Keratinocyte (primary cell): Measurements from ENCODE around the gene VASH2.

Experiments used
- EZH2 ChIP-seq: IDR thresholded peaks from one replicate; pipeline ENCODE4 v1.6.1; 2012; ENCODE audit warnings: inconsistent platforms, mild to moderate bottlenecking, low read length, moderate library complexity
- TF ChIP-seq, protein P1 (sequence below), 3 experiments: IDR thresholded peaks in 1 of 3; conservative IDR thresholded peaks in 1 of 3; optimal IDR thresholded peaks in 1 of 3; 2 replicates in 2 of 3; 3 replicates in 1 of 3; pipeline versions ENCODE3 to v1.5.1; 2011; ENCODE audit warnings: low read length in 3 of 3, mild to moderate bottlenecking in 3 of 3, moderate library complexity in 2 of 3, control low read depth in 1 of 3, inconsistent platforms in 1 of 3; ENCODE audit not compliant: insufficient read depth in 2 of 3; ENCODE audit errors: extremely low read depth in 1 of 3

DNA sequence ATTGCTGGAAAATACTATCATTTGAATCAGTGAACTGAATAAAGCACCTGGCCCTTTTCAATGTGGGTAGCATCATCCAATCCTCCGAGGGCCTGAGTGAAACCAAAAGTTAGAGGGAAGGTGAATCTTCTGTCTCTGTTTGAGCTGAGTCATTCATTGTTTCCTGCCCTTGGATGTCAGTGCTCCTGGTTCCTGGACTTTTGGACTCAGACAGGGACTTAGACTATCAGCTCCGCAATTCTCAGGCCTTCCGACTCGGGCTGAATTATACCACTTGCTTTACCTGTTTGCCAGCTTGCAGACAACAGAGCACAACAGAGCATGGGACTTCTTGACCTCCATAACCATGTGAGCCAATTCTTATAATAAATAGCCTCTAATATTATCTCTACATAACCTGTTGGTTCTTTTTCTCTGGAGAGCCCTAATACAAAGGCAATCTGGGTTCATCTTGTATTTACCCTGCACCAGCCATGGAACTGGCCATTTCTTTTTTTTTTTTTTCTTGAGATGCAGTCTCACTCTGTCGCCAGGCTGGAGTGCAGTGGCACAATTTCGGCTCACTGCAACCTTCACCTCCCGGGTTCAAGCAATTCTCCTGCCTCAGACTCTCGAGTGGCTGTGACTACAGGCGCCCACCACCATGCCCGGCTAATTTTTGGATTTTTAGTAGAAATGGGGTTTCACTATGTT, 19.2 kb upstream of the VASH2 start:
- TF ChIP-seq, protein P1, sequence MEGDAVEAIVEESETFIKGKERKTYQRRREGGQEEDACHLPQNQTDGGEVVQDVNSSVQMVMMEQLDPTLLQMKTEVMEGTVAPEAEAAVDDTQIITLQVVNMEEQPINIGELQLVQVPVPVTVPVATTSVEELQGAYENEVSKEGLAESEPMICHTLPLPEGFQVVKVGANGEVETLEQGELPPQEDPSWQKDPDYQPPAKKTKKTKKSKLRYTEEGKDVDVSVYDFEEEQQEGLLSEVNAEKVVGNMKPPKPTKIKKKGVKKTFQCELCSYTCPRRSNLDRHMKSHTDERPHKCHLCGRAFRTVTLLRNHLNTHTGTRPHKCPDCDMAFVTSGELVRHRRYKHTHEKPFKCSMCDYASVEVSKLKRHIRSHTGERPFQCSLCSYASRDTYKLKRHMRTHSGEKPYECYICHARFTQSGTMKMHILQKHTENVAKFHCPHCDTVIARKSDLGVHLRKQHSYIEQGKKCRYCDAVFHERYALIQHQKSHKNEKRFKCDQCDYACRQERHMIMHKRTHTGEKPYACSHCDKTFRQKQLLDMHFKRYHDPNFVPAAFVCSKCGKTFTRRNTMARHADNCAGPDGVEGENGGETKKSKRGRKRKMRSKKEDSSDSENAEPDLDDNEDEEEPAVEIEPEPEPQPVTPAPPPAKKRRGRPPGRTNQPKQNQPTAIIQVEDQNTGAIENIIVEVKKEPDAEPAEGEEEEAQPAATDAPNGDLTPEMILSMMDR (optimal IDR thresholded peaks at IDR 0.05 in 1 of 3, IDR thresholded peaks at IDR 0.05 in 1 of 3, conservative IDR thresholded peaks at IDR 0.05 in 1 of 3; ENCODE audit: extremely low read depth in 1 of 3, insufficient read depth in 2 of 3, low read length in 3 of 3) = no peak
- no peak for TF ChIP-seq EZH2
